Measurements from ENCODE around the gene OSGIN1. TPM values are rescaled to one million over a fixed set of nuclear protein-coding genes. Genes with fewer than 3 reads are reported as not detected.

Gene OSGIN1
- total RNA-seq, 1 experiment from 2014 or later = 9.8 TPM

GRCh38 chr16:83971165-83972130 is 18.4 kb downstream of the OSGIN1 start:
- no peaks in the 10 kb centered on the region for H3K79me2 ChIP-seq (ENCODE audit: low read length)
- no TSS peak for BruUV-seq (replicated peaks)
- no peak overlapping the region for H2AFZ ChIP-seq (ENCODE audit: low read length)
- no peak overlapping the region for H3K27ac ChIP-seq (ENCODE audit: low read length)
- no peaks in the 10 kb centered on the region for H3K27me3 ChIP-seq (ENCODE audit: low read length)
- H3K4me2 ChIP-seq (ENCODE audit: low read length) = no peak overlapping the region
- no peaks in the 10 kb centered on the region for H3K9me2 ChIP-seq (replicated peaks; ENCODE audit: low read length)
- no peaks in the 10 kb centered on the region for H3K9me3 ChIP-seq (ENCODE audit: low read length)
- no peaks in the 10 kb centered on the region for H4K20me1 ChIP-seq (ENCODE audit: low read length)
- CTCF ChIA-PET = no interaction called here
- no peaks in the 10 kb centered on the region for H3K4me1 ChIP-seq (ENCODE audit: insufficient read depth, low read length)
- no peak overlapping the region for H3K9ac ChIP-seq (ENCODE audit: low read length)
- TF ChIP-seq EZH2 (IDR thresholded peaks at IDR 0.05; ENCODE audit: low read length, unreplicated experiment) (no peak), CTCF (conservative IDR thresholded peaks at IDR 0.05; ENCODE audit: low read depth, low read length) (no peak), EZH2phosphoT487 (IDR thresholded peaks at IDR 0.05; ENCODE audit: borderline replicate concordance, low read length) (no peak)
- no peaks in the 10 kb centered on the region for H3K36me3 ChIP-seq (ENCODE audit: low read depth, low read length)
- H3K4me3 ChIP-seq (ENCODE audit: low read length) = no peak overlapping the region
- no peak for DNase-seq
- H3F3A ChIP-seq (ENCODE audit: low read length, unreplicated experiment) = no peaks in the 10 kb centered on the region
- POLR2A ChIA-PET (ENCODE audit: unreplicated experiment) = no interaction called here
- intact Hi-C loops (cut with micrococcal nuclease) = no loop called here
- ATAC-seq = no peak

- intact Hi-C loops (cut with micrococcal nuclease) = no loop called here
- ChIA-PET POLR2A (ENCODE audit: unreplicated experiment) (no interaction called here), CTCF (no interaction called here)
- no peak overlapping the region for H3K4me2 ChIP-seq (ENCODE audit: low read length)
- no peaks in the 10 kb centered on the region for H3K36me3 ChIP-seq (ENCODE audit: low read depth, low read length)
- no peaks in the 10 kb centered on the region for H3K4me1 ChIP-seq (ENCODE audit: insufficient read depth, low read length)
- H3K27ac ChIP-seq (ENCODE audit: low read length) = no peak overlapping the region
- H4K20me1 ChIP-seq (ENCODE audit: low read length) = no peaks in the 10 kb centered on the region
- no peak for ATAC-seq
- H2AFZ ChIP-seq (ENCODE audit: low read length) = no peak overlapping the region
- H3K9ac ChIP-seq (ENCODE audit: low read length) = no peak overlapping the region
- no TSS peak for BruUV-seq (replicated peaks)
- H3K9me2 ChIP-seq (replicated peaks; ENCODE audit: low read length) = no peaks in the 10 kb centered on the region
- TF ChIP-seq CTCF (conservative IDR thresholded peaks at IDR 0.05; ENCODE audit: low read depth, low read length) (no peak), EZH2 (IDR thresholded peaks at IDR 0.05; ENCODE audit: low read length, unreplicated experiment) (no peak), EZH2phosphoT487 (IDR thresholded peaks at IDR 0.05; ENCODE audit: borderline replicate concordance, low read length) (no peak)
- no peaks in the 10 kb centered on the region for H3F3A ChIP-seq (ENCODE audit: low read length, unreplicated experiment)
- H3K27me3 ChIP-seq (ENCODE audit: low read length) = no peaks in the 10 kb centered on the region
- H3K4me3 ChIP-seq (ENCODE audit: low read length) = no peak overlapping the region
- no peak for DNase-seq
- no peaks in the 10 kb centered on the region for H3K9me3 ChIP-seq (ENCODE audit: low read length)
- no peaks in the 10 kb centered on the region for H3K79me2 ChIP-seq (ENCODE audit: low read length)
These were observed 19.4 kb downstream of the OSGIN1 start for GRCh38 chr16:83972256-83973008.
